HG03060 (cell line): ENCODE measurements around the gene TTC28.

Experiments
- ATAC-seq: cut with Tn5 transposase; IDR thresholded peaks from one replicate; pipeline ENCODE4 v1.9.1; 2021; ENCODE audit warnings: low read depth, moderate number of reproducible peaks; ENCODE audit not compliant: unreplicated experiment

The TTC28 gene

DNA sequence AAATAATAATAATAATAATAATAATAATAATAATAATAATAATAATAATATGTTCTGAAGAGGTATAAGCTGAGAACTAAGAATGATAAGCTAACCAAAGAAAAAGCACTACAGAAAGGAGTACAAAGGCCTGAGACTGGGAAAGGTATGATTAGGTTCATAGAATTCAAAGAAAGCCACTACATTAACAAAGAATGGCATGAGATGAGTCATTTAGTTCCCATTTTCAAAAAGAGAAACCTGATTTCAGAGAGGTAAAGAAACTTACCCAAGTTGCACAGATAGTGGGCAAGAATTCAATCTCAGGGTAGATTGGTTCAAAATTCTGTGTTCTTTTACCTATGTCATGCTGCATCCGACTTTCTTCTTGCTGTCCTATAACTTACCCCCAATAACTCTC is 350.9 kb downstream of the TTC28 start:
- ATAC-seq: no peak

DNA sequence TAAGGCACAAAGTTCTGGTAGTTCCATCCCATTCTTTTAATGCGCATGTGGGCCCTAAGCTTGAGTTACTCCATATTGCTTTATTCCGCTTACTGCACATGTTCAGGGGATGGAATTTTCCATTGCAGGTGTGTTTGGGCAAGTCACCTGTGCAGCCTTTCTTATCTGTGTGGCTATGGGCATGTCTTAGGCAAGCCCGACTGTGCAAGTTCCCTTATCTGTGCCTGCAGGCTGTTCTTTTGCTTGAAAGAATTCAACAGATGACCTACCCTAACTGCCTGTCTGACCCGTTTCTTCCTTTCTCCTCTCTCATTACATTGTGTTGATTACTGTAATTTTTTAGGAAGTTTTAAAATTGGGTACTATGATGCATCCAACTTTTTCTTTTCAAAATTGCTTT is 363.6 kb downstream of the TTC28 start:
- no peak for ATAC-seq

DNA sequence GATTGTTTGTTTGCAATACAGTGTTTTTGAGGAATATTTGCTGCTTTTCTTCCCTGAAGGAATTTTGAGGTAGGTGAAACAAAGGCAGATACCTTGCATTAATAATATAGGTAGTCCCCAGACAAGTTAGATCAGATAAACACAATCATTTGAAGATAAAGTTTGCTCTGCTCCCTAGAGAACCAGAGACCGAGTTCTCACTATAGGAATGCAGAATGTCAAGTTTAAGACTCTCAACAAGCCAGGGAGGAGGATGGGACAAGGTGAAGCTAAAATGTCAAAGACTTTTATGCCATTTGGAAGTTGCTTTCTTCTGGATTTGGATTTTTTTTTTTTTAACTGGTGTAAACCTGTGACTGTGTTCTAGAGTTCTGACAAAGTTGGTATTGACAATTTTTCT is 364.7 kb downstream of the TTC28 start:
- no peak for ATAC-seq

DNA sequence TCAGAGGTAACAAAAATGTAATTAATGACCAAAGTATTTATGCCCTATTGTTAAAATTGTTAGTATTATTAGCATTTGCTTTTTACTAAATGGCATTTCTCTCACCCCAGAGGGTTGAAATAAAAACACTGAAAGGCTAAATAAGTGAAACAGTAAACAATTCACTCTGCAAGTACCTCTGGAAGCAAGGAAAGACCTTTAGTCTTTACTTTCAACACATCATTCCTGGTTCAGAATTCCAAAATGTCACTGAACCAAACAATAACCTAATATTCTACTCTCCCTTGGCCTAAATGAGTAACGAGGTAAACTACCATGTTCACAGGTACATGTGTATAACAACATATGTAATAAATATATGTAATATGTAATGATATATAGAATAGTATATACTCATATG is 369.3 kb downstream of the TTC28 start:
- ATAC-seq: no peak

DNA sequence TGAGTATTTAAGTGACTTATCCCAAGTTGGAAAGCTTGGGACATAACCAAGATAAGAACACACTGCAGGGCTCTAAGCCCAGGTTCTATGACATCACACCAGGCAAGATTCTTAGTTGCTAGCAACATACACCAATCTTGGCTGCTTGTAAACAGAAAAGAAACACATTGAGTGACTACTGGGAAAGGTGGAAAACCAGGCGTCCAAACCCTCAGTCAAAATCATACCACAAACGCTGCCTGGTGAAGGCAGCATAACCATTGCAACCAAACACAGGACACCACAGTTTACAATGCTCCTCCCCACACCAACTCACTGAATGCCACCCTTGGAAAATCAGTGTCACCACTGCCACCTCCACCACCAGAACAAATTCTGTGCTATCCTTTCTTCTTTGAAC is 379.9 kb downstream of the TTC28 start:
- no peak for ATAC-seq

DNA sequence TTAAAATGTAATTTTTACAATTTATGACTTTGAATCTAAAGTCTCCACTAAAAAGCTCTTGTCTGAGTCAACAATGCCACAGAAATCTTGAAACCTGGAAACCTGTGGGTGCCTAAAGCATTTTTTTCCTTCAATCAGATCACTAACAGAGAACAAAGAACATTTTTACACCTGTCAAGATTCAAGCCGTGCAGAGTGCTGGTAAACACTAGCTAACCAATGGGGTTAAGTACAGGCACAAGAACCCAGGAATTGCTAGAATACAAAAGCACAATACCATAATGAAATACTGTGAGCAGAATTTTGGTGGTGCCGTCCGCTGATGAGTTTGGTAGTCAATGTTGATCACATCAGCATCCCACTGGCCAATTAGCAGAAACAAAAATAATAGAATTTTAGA is 380.3 kb downstream of the TTC28 start:
- ATAC-seq: no peak

DNA sequence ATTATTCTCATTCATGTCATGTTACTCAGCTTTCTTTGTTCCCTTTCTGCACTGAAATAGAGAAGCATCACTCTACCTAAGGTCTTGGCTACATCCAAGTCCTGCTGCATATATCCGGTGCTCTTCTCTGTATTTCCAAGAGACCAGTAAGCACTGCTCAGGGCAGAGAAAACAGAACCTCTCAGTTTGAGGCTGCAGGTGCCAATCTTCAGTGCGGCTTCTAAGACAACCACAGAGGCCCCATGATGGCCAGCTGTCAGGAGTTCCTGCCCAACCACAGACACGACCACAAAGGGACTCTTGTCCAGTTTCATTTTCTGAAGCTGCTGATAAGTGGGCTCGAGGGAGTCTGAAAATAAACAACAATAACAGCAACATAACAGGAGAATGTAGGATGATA is 382.1 kb downstream of the TTC28 start:
- ATAC-seq: peak; percentile 49

DNA sequence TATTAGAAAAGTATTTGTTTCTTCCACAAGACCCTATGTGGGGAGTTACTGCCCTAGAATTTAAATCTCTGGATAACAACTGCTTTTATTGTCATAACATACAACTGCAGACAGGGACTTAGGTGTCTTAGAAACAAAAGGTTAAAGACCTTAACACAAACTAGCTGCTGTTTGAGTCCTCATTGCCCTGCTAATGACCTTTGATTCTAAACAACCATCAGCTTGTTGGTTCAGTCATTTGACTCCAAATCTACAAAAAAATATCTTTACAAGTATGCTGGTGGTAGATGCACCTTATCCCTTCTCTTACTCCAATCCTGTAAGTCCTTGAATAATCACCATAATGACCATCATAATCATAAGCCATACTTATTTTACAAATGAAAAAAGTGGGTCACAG is 383.2 kb downstream of the TTC28 start:
- ATAC-seq: no peak

DNA sequence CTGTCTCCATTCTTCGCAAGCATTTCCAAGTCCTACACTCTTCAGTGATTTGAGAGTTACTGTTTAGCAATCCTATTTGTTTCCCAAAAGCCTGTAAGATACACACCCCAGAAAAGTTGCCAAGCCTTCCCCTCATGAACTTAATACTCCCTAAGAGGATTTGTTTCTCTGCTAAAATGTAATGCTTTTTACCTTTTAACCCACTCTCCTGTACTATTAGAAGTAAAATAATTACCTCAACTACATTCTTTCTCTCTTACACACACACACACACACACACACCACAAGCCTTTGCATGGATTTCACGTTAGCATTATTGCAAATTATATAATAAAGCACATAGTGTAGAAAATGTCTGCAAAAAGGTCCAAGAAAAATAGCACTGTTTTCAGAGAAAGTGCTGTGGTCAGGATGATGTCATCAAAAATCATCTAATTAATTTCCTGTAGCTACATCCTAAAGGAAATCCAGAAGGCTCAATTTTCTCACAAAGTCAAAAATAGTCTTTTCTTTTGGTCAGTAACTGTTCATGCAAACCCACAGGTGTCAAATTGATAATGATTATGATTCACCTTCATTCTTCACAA is 396.5 kb downstream of the TTC28 start:
- no peak for ATAC-seq

DNA sequence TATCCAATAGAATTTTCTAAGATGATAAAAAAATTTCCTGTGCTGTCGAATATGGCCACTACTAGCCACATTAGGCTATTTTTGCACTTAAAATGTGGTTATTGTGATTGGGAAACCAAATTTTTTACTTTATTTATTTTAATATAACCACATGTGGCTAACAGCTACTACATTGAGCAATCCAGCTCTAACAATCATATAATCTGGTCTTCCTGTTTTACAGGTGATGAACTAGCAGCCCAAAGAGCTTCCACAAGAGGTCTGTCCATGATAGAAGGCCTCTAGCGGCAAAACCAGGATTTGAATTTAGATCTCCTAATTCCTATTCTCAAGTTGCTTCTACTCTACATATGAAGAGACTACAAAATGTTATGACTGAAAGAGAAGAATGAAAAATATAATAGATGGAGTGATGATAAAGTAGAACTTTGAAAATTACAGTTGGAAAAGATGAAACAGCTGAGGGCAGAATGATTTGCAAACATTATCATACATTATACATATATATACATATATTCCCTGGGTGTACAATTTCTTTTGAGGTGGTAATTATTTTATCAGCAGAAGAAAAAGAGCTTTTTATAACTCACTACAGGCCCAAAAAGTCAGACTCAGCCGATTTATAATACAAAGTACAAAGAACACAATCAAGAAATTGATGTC is 397.1 kb downstream of the TTC28 start:
- no peak for ATAC-seq

DNA sequence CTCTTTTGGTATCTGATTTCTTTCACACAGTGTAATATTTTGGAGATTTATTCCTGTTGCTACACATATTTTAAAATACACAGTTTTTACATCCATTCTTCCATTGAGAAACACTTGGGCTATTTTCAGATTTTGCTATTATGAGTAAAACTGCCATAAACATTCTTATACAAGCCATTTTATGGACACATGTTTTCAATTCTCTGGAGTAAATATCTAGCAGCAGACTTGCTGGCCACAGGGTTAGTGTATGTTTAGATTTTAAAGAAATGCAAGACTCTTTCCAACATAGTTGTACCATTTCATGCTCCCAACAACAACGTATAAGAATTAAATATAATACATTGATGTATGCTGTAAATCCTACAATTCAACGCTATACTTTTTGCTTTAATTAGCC is 399.8 kb downstream of the TTC28 start:
- no peak for ATAC-seq

DNA sequence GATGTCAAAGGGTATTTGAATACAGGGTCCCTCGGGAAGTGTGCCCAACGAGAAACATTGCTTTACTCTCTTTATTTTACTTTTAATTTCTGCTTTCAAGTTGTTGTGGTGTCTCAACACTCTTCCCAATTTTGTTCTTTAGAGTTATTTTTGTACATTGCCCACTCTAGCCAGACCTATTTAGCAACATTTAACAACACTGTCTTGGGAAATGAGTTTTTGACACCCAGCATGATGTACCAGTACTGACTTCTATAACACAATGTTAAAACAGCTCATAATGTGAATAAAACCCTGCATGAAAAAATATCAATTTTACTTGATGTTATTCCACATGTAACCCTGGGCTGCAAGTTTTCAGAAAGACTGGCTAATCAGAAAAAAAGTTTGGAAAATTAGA is 410.4 kb downstream of the TTC28 start:
- ATAC-seq: no peak

DNA sequence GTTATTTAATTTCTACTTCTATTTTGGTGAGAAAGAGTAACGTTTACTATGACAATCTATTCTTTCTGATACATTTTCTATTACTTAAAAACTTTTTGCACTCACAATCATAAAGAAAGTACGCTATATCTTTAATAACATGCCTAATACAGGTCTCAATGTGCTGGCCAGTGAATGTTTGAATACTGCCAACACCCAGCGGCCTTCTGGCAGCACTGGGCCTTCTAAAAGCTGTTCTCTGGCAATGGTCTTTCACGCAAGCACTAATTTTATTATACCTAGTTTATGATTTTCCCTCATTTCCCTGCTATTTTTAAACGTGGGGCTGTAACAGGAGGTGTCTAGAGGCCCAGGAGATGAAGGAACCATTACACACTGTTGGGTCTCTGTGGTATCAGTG is 410.8 kb downstream of the TTC28 start:
- no peak for ATAC-seq

DNA sequence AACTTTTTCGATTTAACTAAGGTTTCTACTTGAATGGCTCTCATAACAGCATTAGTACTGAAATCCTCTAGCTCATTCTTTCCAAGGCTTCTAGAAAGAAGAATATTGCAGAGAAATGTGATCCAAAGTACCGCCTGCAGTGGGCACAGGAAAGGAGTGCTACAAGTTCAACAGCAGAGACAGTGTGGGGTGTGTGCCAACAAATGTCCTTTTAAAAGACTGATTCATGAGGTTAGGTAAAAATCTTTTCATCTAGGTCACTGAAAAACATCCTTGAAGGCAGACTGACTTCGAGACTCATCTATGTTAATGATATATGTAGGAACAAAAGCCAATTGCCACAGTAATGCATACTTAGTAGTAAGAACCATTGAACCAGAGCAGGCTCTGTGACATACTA is 411.5 kb downstream of the TTC28 start:
- ATAC-seq: no peak

DNA sequence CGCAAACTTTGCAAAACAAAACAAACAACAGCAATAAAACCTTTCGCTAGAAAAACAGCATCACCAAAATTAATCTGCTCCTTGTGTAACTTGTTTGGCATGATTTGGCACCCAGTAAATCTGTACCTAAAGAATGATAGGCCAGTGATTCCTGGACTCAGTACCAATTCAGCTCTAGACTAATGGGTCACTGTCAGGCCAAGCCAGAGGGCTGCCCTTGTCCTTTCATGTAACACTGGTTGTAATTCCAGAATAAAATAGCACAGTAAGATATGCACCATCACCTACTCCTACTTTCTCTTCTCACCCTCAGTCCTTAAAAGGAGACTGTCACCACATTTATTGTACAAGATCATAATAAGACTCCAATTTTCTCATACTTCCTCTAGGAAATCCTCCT is 419.0 kb downstream of the TTC28 start:
- no peak for ATAC-seq

DNA sequence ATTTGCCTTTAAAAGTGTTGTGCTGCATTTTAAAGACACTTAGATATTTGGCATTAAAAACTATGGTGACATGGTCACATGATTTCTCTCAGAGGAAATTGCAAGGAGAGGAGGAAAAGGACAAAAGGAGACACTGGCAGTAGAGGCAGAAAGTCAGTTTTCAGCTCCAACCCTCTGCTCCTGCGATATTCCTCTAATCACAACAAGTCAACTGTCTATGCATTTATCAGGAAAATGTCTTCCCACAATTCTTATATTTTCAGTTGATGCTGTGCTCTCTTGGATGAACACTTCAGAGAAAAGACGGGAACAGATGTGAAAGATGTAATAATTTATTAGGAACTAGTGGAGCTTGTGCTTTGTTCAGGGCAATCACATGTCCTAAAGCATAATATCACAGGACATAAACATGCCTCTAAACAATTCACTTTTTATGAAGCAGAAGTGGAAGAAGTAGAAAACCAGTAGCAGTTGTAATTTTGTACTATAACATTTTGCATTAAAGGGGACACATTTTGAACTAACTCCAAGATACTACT is 419.8 kb downstream of the TTC28 start:
- ATAC-seq: no peak

DNA sequence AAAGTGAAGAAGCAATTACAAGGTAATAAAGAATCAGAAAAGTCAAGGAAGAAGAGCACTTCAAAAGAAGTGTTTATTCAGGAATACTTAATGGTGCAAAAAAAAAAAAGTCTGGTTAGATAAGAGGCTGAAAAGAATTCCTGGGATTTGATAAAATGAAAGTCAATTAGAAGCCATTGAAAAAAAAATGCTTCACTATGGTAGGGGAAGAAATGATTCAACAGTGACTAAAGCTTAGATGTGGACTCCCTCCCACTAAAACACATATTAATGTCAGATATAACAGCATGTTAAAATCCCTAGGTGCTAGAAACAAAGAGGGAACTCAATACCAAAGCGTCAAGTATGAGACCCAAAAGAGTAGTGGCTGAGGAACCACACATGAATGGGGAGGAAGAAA is 425.2 kb downstream of the TTC28 start:
- no peak for ATAC-seq

DNA sequence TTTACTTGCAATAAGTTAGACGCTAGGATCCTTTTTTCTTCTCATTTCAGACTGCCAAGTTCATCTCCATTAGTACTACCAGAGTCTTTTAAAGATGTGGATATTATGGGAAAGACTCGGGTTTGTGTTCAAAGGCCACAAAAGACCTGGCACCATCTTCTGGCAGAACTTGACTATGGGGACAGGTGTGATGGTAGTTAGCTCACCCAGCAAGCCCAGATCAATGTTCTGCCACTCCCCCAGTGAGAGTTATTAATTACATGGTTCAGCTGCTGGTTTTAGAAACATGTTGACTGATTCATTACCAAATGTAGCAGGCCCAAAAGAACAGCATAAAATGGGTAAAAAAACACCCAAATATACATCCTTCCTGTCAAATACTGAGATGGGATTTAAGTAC is 427.1 kb downstream of the TTC28 start:
- ATAC-seq: no peak

DNA sequence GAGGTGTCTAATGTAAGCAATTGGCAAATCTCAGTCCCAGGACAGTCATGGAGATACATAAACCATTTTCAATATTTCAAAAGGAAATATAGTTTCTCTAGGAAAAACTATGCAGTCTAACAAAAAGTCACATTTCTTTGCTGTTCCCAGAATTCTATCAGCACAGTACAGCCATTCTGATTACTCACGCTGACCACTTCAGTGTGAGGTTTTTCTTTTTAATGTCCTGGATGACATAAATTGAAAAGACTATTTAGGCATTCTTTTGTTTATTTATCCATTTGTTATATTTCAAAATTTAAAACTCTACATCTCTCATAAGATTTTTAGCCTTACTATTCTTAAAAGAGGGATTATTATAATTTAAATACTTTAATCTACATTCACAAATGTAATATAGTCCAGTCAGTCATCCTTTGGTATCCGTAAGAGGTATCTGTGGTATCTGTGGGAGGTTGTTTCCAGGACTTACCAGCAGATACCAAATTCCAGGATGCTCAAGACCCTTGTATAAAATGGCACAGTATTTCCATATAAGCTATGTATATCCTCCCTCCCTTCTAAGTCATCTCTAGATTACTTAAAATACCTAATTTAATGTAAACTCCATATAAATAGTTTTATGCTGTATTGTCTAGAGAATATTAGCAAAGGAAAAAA is 429.5 kb downstream of the TTC28 start:
- no peak for ATAC-seq

DNA sequence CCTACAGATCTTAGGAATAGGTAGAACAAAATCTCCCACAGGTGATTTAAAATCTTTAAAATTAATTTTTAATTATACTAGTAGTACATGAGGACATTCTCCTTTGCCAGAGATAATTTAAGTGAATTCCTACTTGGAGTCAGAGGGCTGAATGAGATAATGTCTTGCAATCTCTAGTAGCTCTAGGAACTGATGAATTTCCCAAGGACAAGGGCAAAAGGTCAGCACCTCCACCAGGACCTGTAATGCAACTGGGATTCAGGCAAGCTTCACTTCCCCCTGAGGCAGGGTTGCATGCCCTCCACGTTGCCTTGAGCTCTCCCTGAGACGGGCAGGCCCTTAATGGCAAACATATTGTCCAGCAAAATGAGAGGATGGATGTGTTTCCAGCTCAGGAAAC is 430.2 kb downstream of the TTC28 start:
- ATAC-seq: no peak

DNA sequence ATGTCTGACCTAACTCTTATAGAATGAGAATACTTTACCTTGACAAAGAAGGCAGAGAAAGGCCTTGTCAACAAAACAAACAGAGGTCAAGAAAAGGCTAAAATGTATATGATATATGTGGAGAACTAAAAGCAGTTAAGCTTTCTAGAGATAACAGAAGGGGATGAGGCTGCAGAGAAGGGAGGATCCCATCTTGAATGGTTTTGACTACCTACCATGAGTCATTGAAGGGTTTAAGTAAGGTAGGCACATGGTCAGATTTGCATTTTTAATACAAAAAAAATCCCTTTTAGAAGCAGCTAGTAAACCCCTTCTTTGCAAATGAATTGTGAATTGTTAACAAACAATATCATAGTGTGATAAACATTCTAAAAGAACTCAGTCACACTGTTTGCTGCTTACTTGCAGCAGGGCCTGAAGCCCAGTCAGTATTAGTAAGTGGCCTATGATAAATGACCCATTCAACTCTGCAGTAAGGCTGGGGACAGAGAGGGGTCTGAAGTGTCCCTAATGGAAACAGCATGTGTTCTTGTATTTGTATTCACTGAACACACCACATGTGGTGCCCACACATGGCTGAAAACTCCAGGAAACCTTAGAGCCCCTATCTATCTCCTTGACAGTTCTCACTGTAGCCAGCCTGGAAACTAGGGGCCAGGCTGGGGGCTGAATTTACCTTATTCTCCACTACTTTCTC is 431.8 kb downstream of the TTC28 start:
- ATAC-seq: no peak
